Panc1 (cell line): ENCODE results near the gene SLAIN1. TPM values are rescaled to one million over a fixed set of nuclear protein-coding genes. Genes with fewer than 3 reads are reported as not detected.

ENCODE experiments used
- ATAC-seq: fragments of 200-7000 bp; cut with Tn5 transposase; 2 replicates; pipeline ENCODE4 v1.9.1; 2020; ENCODE audit warnings: mild to moderate bottlenecking, moderate library complexity
- BruUV-seq: library from RNA; stranded (reverse); fragments of 400-500 nt; replicated peaks from 2 replicates; lab custom pipeline; 2021; lab: Mats Ljungman, UMichigan
- CTCF ChIA-PET: fragments of 300-600 bp; sonication (Branson Sonifier 250); formaldehyde crosslinking; loops from one replicate; lab custom pipeline; 2022; ENCODE audit warnings: antibody characterized with exemption; lab: Charles Lee
- POLR2A ChIA-PET: fragments of 300-600 bp; sonication (Branson Sonifier 250); formaldehyde crosslinking; loops from one replicate; lab custom pipeline; 2022; ENCODE audit warnings: antibody characterized with exemption; lab: Charles Lee
- DNase-seq: peaks from one replicate; pipeline ENCODE4 v3.0.0-alpha.2; 2010; ENCODE audit warnings: low read depth, low spot score
- H3K27ac ChIP-seq: 2 replicates; pipeline ENCODE4 v1.5.1; 2011; ENCODE audit warnings: mild to moderate bottlenecking, low read length, inconsistent platforms
- H3K27me3 ChIP-seq: fragments of 200-500 bp; sonication (Bioruptor generic); 2 replicates; pipeline ENCODE4 v1.6.0; 2014; ENCODE audit warnings: low read length, inconsistent platforms; ENCODE audit not compliant: control insufficient read depth, insufficient read depth
- H3K36me3 ChIP-seq: fragments of 200-500 bp; sonication (Bioruptor generic); 2 replicates; pipeline ENCODE4 v1.5.1; 2014; ENCODE audit warnings: inconsistent platforms, mild to moderate bottlenecking, low read length, moderate library complexity; ENCODE audit not compliant: control insufficient read depth, insufficient read depth
- H3K4me1 ChIP-seq: 2 replicates; pipeline ENCODE4 v1.5.1; 2011; ENCODE audit warnings: inconsistent platforms, mild to moderate bottlenecking, low read length, moderate library complexity; ENCODE audit not compliant: control insufficient read depth, insufficient read depth
- H3K4me3 ChIP-seq, 2 experiments: 2 replicates each; pipeline ENCODE4 v1.5.1; 2011 to 2012; ENCODE audit warnings: low read depth in 2 of 2, low read length in 2 of 2, mild to moderate bottlenecking in 2 of 2, inconsistent platforms in 1 of 2, moderate library complexity in 1 of 2
- H3K9me3 ChIP-seq: fragments of 200-500 bp; sonication (Bioruptor generic); 2 replicates; pipeline ENCODE4 v1.5.1; 2014; ENCODE audit warnings: low read depth, mild to moderate bottlenecking, inconsistent platforms, low read length, moderate library complexity; ENCODE audit not compliant: control insufficient read depth, insufficient read depth
- POLR2AphosphoS5 ChIP-seq: IDR thresholded peaks from 2 replicates; pipeline ENCODE4 v1.6.1; 2012; ENCODE audit warnings: mild to moderate bottlenecking, low read depth, low read length, moderate library complexity
- SIN3A ChIP-seq: IDR thresholded peaks from 2 replicates; pipeline ENCODE4 v1.6.1; 2012; ENCODE audit warnings: low read depth, mild to moderate bottlenecking, low read length, moderate library complexity, borderline replicate concordance; ENCODE audit not compliant: insufficient read depth
- TCF7L2 ChIP-seq: IDR thresholded peaks from 2 replicates; pipeline ENCODE4 v1.6.1; 2011; ENCODE audit warnings: mild to moderate bottlenecking, low read depth, low read length, inconsistent platforms
- in situ Hi-C: cut with HindIII; loops from 2 replicates; pipeline ENCODE4 v1.10.0; 2016; ENCODE audit warnings: low sequenced_read_pairs, low pct_unique_long_range_greater_than_20kb
- intact Hi-C: fragments of 100-400 bp; cut with micrococcal nuclease; formaldehyde crosslinking; loops from one replicate; pipeline ENCODE4 v1.10.0; 2022; ENCODE audit not compliant: unreplicated experiment
- total RNA-seq: library from RNA; stranded (reverse); gene quantifications from one replicate; pipeline ENCODE4 v1.2.1, GENCODE V29; 2021; ENCODE audit not compliant: unreplicated experiment
- TF ChIP-seq, protein P1 (sequence below): fragments of 450-650 bp; IDR thresholded peaks from 2 replicates; pipeline ENCODE4 v1.5.1; 2017; ENCODE audit warnings: mild to moderate bottlenecking
- TF ChIP-seq, protein P2 (sequence below), 2 experiments: IDR thresholded peaks; 2 replicates each; pipeline ENCODE4 v1.6.1; 2011 to 2012; ENCODE audit warnings: low read depth in 2 of 2, control low read depth in 1 of 2, low read length in 1 of 2, mild to moderate bottlenecking in 1 of 2, moderate library complexity in 1 of 2; ENCODE audit not compliant: insufficient read depth in 1 of 2

Gene SLAIN1
- total RNA-seq, 1 experiment from 2014 or later, result 0.49 TPM

DNA sequence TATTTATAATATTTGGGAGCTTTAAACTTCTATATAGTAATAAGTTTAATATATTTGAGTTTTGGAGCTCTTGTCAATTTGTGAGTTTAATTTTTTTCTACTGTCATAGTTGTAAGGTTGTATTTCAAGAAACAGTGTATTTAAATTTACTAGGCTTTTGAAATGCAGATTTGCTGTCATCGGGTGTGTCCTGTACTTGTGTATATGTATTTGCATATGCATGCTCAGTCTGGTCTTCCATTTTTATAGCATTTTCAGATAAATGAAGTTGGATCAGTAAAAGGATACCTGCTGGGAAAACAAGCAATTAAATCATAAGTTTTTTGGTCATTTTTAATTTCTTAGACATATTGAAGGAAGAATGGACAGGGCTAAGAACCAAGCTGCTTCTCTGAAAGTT lies 33.1 kb downstream of the SLAIN1 start:
- TF ChIP-seq, protein P1, sequence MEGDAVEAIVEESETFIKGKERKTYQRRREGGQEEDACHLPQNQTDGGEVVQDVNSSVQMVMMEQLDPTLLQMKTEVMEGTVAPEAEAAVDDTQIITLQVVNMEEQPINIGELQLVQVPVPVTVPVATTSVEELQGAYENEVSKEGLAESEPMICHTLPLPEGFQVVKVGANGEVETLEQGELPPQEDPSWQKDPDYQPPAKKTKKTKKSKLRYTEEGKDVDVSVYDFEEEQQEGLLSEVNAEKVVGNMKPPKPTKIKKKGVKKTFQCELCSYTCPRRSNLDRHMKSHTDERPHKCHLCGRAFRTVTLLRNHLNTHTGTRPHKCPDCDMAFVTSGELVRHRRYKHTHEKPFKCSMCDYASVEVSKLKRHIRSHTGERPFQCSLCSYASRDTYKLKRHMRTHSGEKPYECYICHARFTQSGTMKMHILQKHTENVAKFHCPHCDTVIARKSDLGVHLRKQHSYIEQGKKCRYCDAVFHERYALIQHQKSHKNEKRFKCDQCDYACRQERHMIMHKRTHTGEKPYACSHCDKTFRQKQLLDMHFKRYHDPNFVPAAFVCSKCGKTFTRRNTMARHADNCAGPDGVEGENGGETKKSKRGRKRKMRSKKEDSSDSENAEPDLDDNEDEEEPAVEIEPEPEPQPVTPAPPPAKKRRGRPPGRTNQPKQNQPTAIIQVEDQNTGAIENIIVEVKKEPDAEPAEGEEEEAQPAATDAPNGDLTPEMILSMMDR, result no peak
- TF ChIP-seq TCF7L2 (no peak), POLR2AphosphoS5 (no peak), SIN3A (no peak)
- TF ChIP-seq, protein P2, sequence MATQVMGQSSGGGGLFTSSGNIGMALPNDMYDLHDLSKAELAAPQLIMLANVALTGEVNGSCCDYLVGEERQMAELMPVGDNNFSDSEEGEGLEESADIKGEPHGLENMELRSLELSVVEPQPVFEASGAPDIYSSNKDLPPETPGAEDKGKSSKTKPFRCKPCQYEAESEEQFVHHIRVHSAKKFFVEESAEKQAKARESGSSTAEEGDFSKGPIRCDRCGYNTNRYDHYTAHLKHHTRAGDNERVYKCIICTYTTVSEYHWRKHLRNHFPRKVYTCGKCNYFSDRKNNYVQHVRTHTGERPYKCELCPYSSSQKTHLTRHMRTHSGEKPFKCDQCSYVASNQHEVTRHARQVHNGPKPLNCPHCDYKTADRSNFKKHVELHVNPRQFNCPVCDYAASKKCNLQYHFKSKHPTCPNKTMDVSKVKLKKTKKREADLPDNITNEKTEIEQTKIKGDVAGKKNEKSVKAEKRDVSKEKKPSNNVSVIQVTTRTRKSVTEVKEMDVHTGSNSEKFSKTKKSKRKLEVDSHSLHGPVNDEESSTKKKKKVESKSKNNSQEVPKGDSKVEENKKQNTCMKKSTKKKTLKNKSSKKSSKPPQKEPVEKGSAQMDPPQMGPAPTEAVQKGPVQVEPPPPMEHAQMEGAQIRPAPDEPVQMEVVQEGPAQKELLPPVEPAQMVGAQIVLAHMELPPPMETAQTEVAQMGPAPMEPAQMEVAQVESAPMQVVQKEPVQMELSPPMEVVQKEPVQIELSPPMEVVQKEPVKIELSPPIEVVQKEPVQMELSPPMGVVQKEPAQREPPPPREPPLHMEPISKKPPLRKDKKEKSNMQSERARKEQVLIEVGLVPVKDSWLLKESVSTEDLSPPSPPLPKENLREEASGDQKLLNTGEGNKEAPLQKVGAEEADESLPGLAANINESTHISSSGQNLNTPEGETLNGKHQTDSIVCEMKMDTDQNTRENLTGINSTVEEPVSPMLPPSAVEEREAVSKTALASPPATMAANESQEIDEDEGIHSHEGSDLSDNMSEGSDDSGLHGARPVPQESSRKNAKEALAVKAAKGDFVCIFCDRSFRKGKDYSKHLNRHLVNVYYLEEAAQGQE (IDR thresholded peaks at IDR 0.05; ENCODE audit: insufficient read depth in 1 of 2, low read depth in 2 of 2, low read length in 1 of 2), result no peak
- no peaks in the 10 kb centered on the region for H3K36me3 ChIP-seq
- in situ Hi-C loops (no loop called here), intact Hi-C loops (no loop called here)
- H3K27ac ChIP-seq, result no peak overlapping the region
- H3K4me1 ChIP-seq, result no peaks in the 10 kb centered on the region
- BruUV-seq, result no TSS peak
- no peaks in the 10 kb centered on the region for H3K27me3 ChIP-seq
- CTCF ChIA-PET, result no interaction called here
- POLR2A ChIA-PET, result no interaction called here
- H3K4me3 ChIP-seq, result no peak overlapping the region
- H3K9me3 ChIP-seq, result no peaks in the 10 kb centered on the region
- ATAC-seq (no peak), DNase-seq (no peak)

DNA sequence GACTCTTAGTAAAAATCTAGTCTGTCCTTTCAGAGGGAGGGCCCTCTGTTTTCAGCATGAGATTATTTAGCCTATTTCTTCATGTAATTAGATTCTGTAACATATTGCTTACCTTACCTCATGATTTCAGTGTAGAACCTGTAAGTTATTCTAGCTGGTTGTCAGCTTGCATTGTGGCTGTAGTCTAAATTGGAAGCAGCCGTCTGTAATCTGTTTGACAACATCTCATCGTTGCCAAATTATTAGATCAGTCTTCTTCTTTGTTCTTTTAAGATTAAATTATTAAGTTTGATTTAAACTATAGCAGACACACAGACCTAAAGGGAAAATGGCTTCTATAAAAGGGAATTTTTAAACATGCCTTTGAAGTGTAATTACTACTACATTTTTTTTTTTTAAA lies 34.8 kb downstream of the SLAIN1 start:
- TF ChIP-seq TCF7L2 (no peak), POLR2AphosphoS5 (no peak), SIN3A (no peak)
- TF ChIP-seq, protein P1, result no peak
- TF ChIP-seq, protein P2 (IDR thresholded peaks at IDR 0.05; ENCODE audit: insufficient read depth in 1 of 2, low read depth in 2 of 2, low read length in 1 of 2), result no peak
- ATAC-seq (no peak), DNase-seq (no peak)
- ChIA-PET CTCF (no interaction called here), POLR2A (no interaction called here)
- BruUV-seq, result no TSS peak
- intact Hi-C loops, result no loop called here
- Histone ChIP-seq H3K4me1 (no peaks in the 10 kb centered on the region), H3K27me3 (no peaks in the 10 kb centered on the region), H3K9me3 (no peaks in the 10 kb centered on the region), H3K36me3 (no peaks in the 10 kb centered on the region), H3K27ac (no peak overlapping the region), H3K4me3 (no peak overlapping the region)
- in situ Hi-C loops, result no loop called here
